Fibroblast of lung (primary cell): ENCODE results near the gene SLC5A10. TPM values are rescaled to one million over a fixed set of nuclear protein-coding genes. Genes with fewer than 3 reads are reported as not detected.

Experiments
- DNase-seq, 2 donors: peaks; one replicate each; pipeline versions ENCODE4 v3.0.0 to v3.0.0-alpha.2; 2010; ENCODE audit warnings: low read depth in 2 of 2
- H2AFZ ChIP-seq: 2 replicates; pipeline ENCODE4 v1.5.1; 2012; ENCODE audit warnings: low read length, control low read depth, inconsistent platforms
- H3K27ac ChIP-seq: 2 replicates; pipeline ENCODE4 v1.5.1; 2011; ENCODE audit warnings: low read length, control low read depth; ENCODE audit not compliant: insufficient read depth
- H3K27me3 ChIP-seq: 2 replicates; pipeline ENCODE4 v1.5.1; 2011; ENCODE audit warnings: mild to moderate bottlenecking, low read length; ENCODE audit not compliant: control insufficient read depth, insufficient read depth
- H3K36me3 ChIP-seq: 2 replicates; pipeline ENCODE4 v1.5.1; 2011; ENCODE audit warnings: low read length; ENCODE audit not compliant: control insufficient read depth, insufficient read depth
- H3K4me1 ChIP-seq: 2 replicates; pipeline ENCODE4 v1.5.1; 2011; ENCODE audit warnings: low read length; ENCODE audit not compliant: control insufficient read depth, insufficient read depth; ENCODE audit errors: extremely low read depth
- H3K4me2 ChIP-seq: 2 replicates; pipeline ENCODE4 v1.5.1; 2011; ENCODE audit warnings: low read length, control low read depth; ENCODE audit not compliant: insufficient read depth; ENCODE audit errors: extremely low read depth
- H3K4me3 ChIP-seq, 4 experiments: fragments of 200-600 bp in 1 of 4; sonication (generic) in 1 of 4; replicated peaks in 1 of 4; 2 replicates each; pipeline ENCODE4 v1.5.1; 2011 to 2016; ENCODE audit warnings: low read length in 4 of 4, low read depth in 3 of 4, mild to moderate bottlenecking in 3 of 4, control low read depth in 2 of 4, inconsistent platforms in 1 of 4, mixed read lengths in 1 of 4; ENCODE audit not compliant: insufficient read depth in 1 of 4; ENCODE audit errors: control extremely low read depth in 1 of 4
- H3K79me2 ChIP-seq: 2 replicates; pipeline ENCODE4 v1.5.1; 2012; ENCODE audit warnings: mild to moderate bottlenecking, low read length, inconsistent platforms; ENCODE audit not compliant: control insufficient read depth, insufficient read depth
- H3K9ac ChIP-seq: 2 replicates; pipeline ENCODE4 v1.5.1; 2011; ENCODE audit warnings: mild to moderate bottlenecking, low read length, control low read depth; ENCODE audit not compliant: insufficient read depth
- H3K9me3 ChIP-seq: 2 replicates; pipeline ENCODE4 v1.5.1; 2012; ENCODE audit warnings: low read depth, low read length; ENCODE audit not compliant: control insufficient read depth, insufficient read depth
- H4K20me1 ChIP-seq: 2 replicates; pipeline ENCODE4 v1.5.1; 2011; ENCODE audit warnings: low read length; ENCODE audit not compliant: control insufficient read depth, insufficient read depth; ENCODE audit errors: extremely low read depth
- EZH2 ChIP-seq: IDR thresholded peaks from 2 replicates; pipeline ENCODE4 v1.5.1; 2012; ENCODE audit warnings: low read length, control low read depth, mild to moderate bottlenecking; ENCODE audit errors: missing control alignments
- polyA plus RNA-seq, 2 donors: library from polyadenylated mRNA; depleted of rRNA in 1 of 2; stranded (reverse) in 1 of 2; unstranded in 1 of 2; fragments of >200 nt; gene quantifications; 2 replicates each; pipeline ENCODE4 v1.2.1, GENCODE V29; 2011 to 2012; ENCODE audit warnings: missing spikeins in 1 of 2
- total RNA-seq: library from RNA; depleted of rRNA; stranded (reverse); fragments of >200 nt; gene quantifications from 2 replicates; pipeline ENCODE4 v1.2.1, GENCODE V29; 2014
- TF ChIP-seq, protein P1 (sequence below), 2 donors: IDR thresholded peaks in 1 of 2; conservative IDR thresholded peaks in 1 of 2; 1 replicate in 1 of 2; 2 replicates in 1 of 2; pipeline ENCODE4 v1.5.1; 2011 to 2012; ENCODE audit warnings: low read length in 2 of 2, control low read depth in 1 of 2, inconsistent platforms in 1 of 2, low read depth in 1 of 2, mild to moderate bottlenecking in 1 of 2

Gene SLC5A10
- total and polyA plus RNA-seq, 2 donors (not counting 1 experiment from before 2014, with no cell fraction given), result not detected

GRCh38 chr17:18966831-18967624 lies 15.1 kb downstream of the SLC5A10 start:
- Histone ChIP-seq H3K4me3 (no peak overlapping the region), H3K36me3 (peaks cover 2% of the 10 kb centered on the region), H3K79me2 (no peaks in the 10 kb centered on the region), H3K4me1 (no peaks in the 10 kb centered on the region), H3K27me3 (no peaks in the 10 kb centered on the region), H3K27ac (no peak overlapping the region), H3K9me3 (no peaks in the 10 kb centered on the region), H3K4me2 (no peak overlapping the region), H4K20me1 (no peaks in the 10 kb centered on the region), H3K9ac (no peak overlapping the region), H2AFZ (no peak overlapping the region)
- DNase-seq, result peak; percentile 38 to 54
- no peak for TF ChIP-seq EZH2
- TF ChIP-seq, protein P1, sequence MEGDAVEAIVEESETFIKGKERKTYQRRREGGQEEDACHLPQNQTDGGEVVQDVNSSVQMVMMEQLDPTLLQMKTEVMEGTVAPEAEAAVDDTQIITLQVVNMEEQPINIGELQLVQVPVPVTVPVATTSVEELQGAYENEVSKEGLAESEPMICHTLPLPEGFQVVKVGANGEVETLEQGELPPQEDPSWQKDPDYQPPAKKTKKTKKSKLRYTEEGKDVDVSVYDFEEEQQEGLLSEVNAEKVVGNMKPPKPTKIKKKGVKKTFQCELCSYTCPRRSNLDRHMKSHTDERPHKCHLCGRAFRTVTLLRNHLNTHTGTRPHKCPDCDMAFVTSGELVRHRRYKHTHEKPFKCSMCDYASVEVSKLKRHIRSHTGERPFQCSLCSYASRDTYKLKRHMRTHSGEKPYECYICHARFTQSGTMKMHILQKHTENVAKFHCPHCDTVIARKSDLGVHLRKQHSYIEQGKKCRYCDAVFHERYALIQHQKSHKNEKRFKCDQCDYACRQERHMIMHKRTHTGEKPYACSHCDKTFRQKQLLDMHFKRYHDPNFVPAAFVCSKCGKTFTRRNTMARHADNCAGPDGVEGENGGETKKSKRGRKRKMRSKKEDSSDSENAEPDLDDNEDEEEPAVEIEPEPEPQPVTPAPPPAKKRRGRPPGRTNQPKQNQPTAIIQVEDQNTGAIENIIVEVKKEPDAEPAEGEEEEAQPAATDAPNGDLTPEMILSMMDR (conservative IDR thresholded peaks at IDR 0.05 in 1 of 2, IDR thresholded peaks at IDR 0.05 in 1 of 2; ENCODE audit: low read depth in 1 of 2, low read length in 2 of 2), result no peak

DNA sequence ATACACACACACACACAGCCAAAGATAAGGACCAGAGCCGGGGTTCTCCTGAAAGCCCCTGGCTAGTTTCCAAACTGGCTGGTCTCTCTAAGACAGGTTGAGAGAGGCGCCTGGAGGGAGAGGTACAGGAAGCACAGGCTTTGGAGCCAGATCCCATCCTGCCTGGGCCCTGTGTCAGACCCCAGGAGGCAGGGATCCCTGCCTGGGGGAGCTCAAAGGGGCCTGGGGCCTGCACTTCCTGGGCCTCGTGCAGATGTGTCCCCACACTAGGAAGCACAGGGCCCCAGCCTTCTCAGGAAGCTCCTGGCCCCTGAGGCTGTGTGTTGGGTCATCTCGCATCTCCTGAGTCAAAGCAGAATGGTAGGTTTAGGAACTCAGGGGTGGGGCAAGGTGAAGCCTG lies 16.0 kb downstream of the SLC5A10 start:
- TF ChIP-seq, protein P1 (conservative IDR thresholded peaks at IDR 0.05 in 1 of 2, IDR thresholded peaks at IDR 0.05 in 1 of 2; ENCODE audit: low read depth in 1 of 2, low read length in 2 of 2), result no peak
- TF ChIP-seq EZH2, result no peak
- no peak for DNase-seq
- H3K27me3 ChIP-seq, result no peaks in the 10 kb centered on the region
- no peak overlapping the region for H3K27ac ChIP-seq
- no peaks in the 10 kb centered on the region for H4K20me1 ChIP-seq
- no peak overlapping the region for H2AFZ ChIP-seq
- H3K36me3 ChIP-seq, result peaks cover 2% of the 10 kb centered on the region
- H3K4me2 ChIP-seq, result no peak overlapping the region
- no peaks in the 10 kb centered on the region for H3K79me2 ChIP-seq
- H3K4me3 ChIP-seq, result no peak overlapping the region
- no peak overlapping the region for H3K9ac ChIP-seq
- no peaks in the 10 kb centered on the region for H3K4me1 ChIP-seq
- H3K9me3 ChIP-seq, result no peaks in the 10 kb centered on the region

GRCh38 chr17:18968345-18968744 lies 16.4 kb downstream of the SLC5A10 start:
- DNase-seq, result no peak
- no peaks in the 10 kb centered on the region for H3K4me1 ChIP-seq
- H3K79me2 ChIP-seq, result no peaks in the 10 kb centered on the region
- no peaks in the 10 kb centered on the region for H3K9me3 ChIP-seq
- no peaks in the 10 kb centered on the region for H3K27me3 ChIP-seq
- H3K4me3 ChIP-seq, result no peak overlapping the region
- no peak overlapping the region for H3K4me2 ChIP-seq
- H3K27ac ChIP-seq, result no peak overlapping the region
- no peak overlapping the region for H3K9ac ChIP-seq
- peaks cover 2% of the 10 kb centered on the region for H3K36me3 ChIP-seq
- TF ChIP-seq EZH2, result no peak
- TF ChIP-seq, protein P1 (conservative IDR thresholded peaks at IDR 0.05 in 1 of 2, IDR thresholded peaks at IDR 0.05 in 1 of 2; ENCODE audit: low read depth in 1 of 2, low read length in 2 of 2), result no peak
- H2AFZ ChIP-seq, result no peak overlapping the region
- H4K20me1 ChIP-seq, result no peaks in the 10 kb centered on the region
